ENCODE results near the gene GZMA. TPM values are rescaled to one million over a fixed set of nuclear protein-coding genes. Genes with fewer than 3 reads are reported as not detected.

Gene GZMA
- not detected for polyA plus RNA-seq (2013, experiment 1 of 4)
- polyA plus RNA-seq (2013, experiment 2 of 4) = not detected
- not detected for polyA plus RNA-seq (2013, experiment 3 of 4)
- not detected for polyA plus RNA-seq (2013, experiment 4 of 4)

- WGBS, 2 experiments = 85 to 89% methylated on average over 3 of the region's 3 CpGs
- Histone ChIP-seq H3K4me3 (ENCODE audit: insufficient read depth, low read depth, low read length) (no peak within 1 kb of the TSS), H3K27ac (ENCODE audit: insufficient read depth, low read depth, low read length, poor library complexity, severe bottlenecking) (no peak within 1 kb of the TSS), H3K9me3 (ENCODE audit: control insufficient read depth, low read length) (no peaks in the 10 kb centered on the region), H3K36me3 (ENCODE audit: control insufficient read depth, insufficient read depth, low read length) (no peaks in the 10 kb centered on the region), H3K4me1 (ENCODE audit: control insufficient read depth, insufficient read depth, low read length) (peaks cover 8% of the 10 kb centered on the region), H3K27me3 (ENCODE audit: control insufficient read depth, insufficient read depth, low read length, poor library complexity, severe bottlenecking) (no peaks in the 10 kb centered on the region)
These were observed at the start of gene GZMA for GRCh38 chr5:55102348-55102747. GZMA (plus strand) TSS chr5:55102646; CDS start chr5:55102683, 37 bp downstream.

GRCh38 chr5:55055183-55055582 lies 47.3 kb upstream of the GZMA start:
- H3K27me3 ChIP-seq (ENCODE audit: control insufficient read depth, insufficient read depth, low read length, poor library complexity, severe bottlenecking) = no peaks in the 10 kb centered on the region
- H3K9me3 ChIP-seq (ENCODE audit: control insufficient read depth, low read length) = no peaks in the 10 kb centered on the region
- no peak overlapping the region for H3K4me3 ChIP-seq (ENCODE audit: insufficient read depth, low read depth, low read length)
- no peak overlapping the region for H3K27ac ChIP-seq (ENCODE audit: insufficient read depth, low read depth, low read length, poor library complexity, severe bottlenecking)
- H3K36me3 ChIP-seq (ENCODE audit: control insufficient read depth, insufficient read depth, low read length) = no peaks in the 10 kb centered on the region
- H3K4me1 ChIP-seq (ENCODE audit: control insufficient read depth, insufficient read depth, low read length) = no peaks in the 10 kb centered on the region
- 100% methylated on average over 1 of the region's 2 CpGs for WGBS, 2 experiments

DNA sequence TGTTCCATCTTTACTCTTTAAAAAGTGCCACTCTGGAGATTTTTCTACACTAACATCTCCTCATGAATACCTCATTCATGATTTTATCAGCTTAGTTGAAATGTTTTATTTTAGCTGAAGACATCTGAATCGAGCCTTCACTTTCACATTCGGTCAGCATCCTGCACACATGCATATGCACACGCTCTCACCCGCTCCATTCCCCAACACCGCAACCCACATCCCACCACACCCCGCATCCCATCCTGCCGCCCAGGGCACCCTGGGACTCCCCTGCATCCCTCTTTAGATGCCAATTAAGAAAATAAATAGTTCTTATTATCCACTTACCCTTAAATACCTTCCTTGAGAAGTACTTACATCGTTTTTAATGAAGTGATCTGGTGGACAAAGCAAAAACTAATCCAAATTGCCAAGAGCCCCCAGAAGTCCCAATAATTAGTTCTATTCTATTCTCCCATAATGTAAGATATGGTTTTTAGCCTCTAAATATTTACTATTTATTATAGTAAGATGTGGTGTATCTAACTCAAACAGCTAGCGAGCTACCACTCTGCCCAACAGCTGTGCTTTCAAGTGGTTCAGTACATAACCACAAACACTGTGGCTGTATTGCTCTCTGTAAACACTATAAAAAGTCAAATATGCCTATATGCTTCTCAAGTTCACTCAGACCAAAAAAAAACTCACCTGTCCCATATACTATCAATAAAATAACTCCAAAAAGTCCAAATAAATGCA lies 40.2 kb upstream of the GZMA start:
- Histone ChIP-seq H3K36me3 (ENCODE audit: control insufficient read depth, insufficient read depth, low read length) (no peaks in the 10 kb centered on the region), H3K9me3 (ENCODE audit: control insufficient read depth, low read length) (no peaks in the 10 kb centered on the region), H3K4me3 (ENCODE audit: insufficient read depth, low read depth, low read length) (no peak overlapping the region), H3K27ac (ENCODE audit: insufficient read depth, low read depth, low read length, poor library complexity, severe bottlenecking) (no peak overlapping the region), H3K4me1 (ENCODE audit: control insufficient read depth, insufficient read depth, low read length) (no peaks in the 10 kb centered on the region), H3K27me3 (ENCODE audit: control insufficient read depth, insufficient read depth, low read length, poor library complexity, severe bottlenecking) (no peaks in the 10 kb centered on the region)
- 94 to 97% methylated on average over 9 of the region's 9 CpGs for WGBS, 2 experiments

- H3K27ac ChIP-seq (ENCODE audit: insufficient read depth, low read depth, low read length, poor library complexity, severe bottlenecking) = no peak overlapping the region
- no peaks in the 10 kb centered on the region for H3K4me1 ChIP-seq (ENCODE audit: control insufficient read depth, insufficient read depth, low read length)
- H3K4me3 ChIP-seq (ENCODE audit: insufficient read depth, low read depth, low read length) = no peak overlapping the region
- no peaks in the 10 kb centered on the region for H3K36me3 ChIP-seq (ENCODE audit: control insufficient read depth, insufficient read depth, low read length)
- WGBS, 2 experiments = 85 to 87% methylated on average over 5 of the region's 5 CpGs
- H3K27me3 ChIP-seq (ENCODE audit: control insufficient read depth, insufficient read depth, low read length, poor library complexity, severe bottlenecking) = no peaks in the 10 kb centered on the region
- no peaks in the 10 kb centered on the region for H3K9me3 ChIP-seq (ENCODE audit: control insufficient read depth, low read length)
These were observed 39.1 kb upstream of the GZMA start for GRCh38 chr5:55063220-55063863.

DNA sequence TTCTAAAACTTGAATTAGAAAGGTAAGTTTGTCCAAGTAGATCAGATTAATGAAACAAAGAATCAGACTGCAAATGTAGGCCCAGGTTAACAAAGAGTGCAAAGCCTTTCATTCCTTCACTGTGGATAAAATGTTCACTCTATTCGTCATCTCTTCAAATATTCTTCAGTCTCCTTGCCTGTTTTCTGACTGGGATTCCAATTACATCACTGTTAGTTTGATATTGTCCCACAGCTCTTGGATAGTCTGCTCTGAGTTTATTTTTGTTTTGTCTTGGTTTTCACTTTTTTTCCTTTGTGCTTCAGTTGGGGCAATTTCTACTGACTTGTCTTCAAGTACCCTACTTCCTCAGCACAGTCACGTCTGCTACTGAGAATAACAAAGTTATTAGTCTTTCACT lies 38.5 kb upstream of the GZMA start:
- no peaks in the 10 kb centered on the region for H3K36me3 ChIP-seq (ENCODE audit: control insufficient read depth, insufficient read depth, low read length)
- no peak overlapping the region for H3K4me3 ChIP-seq (ENCODE audit: insufficient read depth, low read depth, low read length)
- no peaks in the 10 kb centered on the region for H3K4me1 ChIP-seq (ENCODE audit: control insufficient read depth, insufficient read depth, low read length)
- H3K9me3 ChIP-seq (ENCODE audit: control insufficient read depth, low read length) = no peaks in the 10 kb centered on the region
- H3K27ac ChIP-seq (ENCODE audit: insufficient read depth, low read depth, low read length, poor library complexity, severe bottlenecking) = no peak overlapping the region
- no peaks in the 10 kb centered on the region for H3K27me3 ChIP-seq (ENCODE audit: control insufficient read depth, insufficient read depth, low read length, poor library complexity, severe bottlenecking)
- 86 to 93% methylated on average over 2 of the region's 2 CpGs for WGBS, 2 experiments

GRCh38 chr5:55064523-55064922 lies 37.9 kb upstream of the GZMA start:
- whole genome bisulfite sequencing, 2 experiments = 89 to 100% methylated on average over 3 of the region's 3 CpGs
- H3K36me3 ChIP-seq (ENCODE audit: control insufficient read depth, insufficient read depth, low read length) = no peaks in the 10 kb centered on the region
- no peaks in the 10 kb centered on the region for H3K4me1 ChIP-seq (ENCODE audit: control insufficient read depth, insufficient read depth, low read length)

DNA sequence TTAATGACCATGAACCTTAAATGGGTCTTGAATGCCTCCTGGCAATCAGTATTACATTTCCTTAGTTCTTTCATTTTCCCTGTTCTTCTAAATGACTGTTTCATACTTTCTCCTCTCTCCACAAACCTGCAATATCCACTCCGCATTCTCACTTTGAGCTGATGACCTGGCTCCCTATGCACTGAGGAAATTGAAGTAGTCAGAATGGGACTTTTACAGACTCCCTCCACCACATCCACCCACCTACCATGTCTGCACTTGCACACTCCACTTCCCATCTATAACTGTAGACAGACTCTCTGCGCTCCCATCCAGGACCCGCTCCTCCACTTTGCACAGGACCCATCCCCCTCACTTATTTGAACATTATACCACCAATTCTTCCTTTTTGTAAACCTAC lies 36.2 kb upstream of the GZMA start:
- Histone ChIP-seq H3K4me1 (ENCODE audit: control insufficient read depth, insufficient read depth, low read length) (no peaks in the 10 kb centered on the region), H3K4me3 (ENCODE audit: insufficient read depth, low read depth, low read length) (no peak overlapping the region), H3K9me3 (ENCODE audit: control insufficient read depth, low read length) (no peaks in the 10 kb centered on the region), H3K27me3 (ENCODE audit: control insufficient read depth, insufficient read depth, low read length, poor library complexity, severe bottlenecking) (no peaks in the 10 kb centered on the region), H3K36me3 (ENCODE audit: control insufficient read depth, insufficient read depth, low read length) (no peaks in the 10 kb centered on the region), H3K27ac (ENCODE audit: insufficient read depth, low read depth, low read length, poor library complexity, severe bottlenecking) (no peak overlapping the region)
- 96 to 97% methylated on average over 3 of the region's 3 CpGs for WGBS, 2 experiments

More at GRCh38 chr5:55064523-55064922, 37.9 kb upstream of the GZMA start:
- H3K27me3 ChIP-seq (ENCODE audit: control insufficient read depth, insufficient read depth, low read length, poor library complexity, severe bottlenecking) = no peaks in the 10 kb centered on the region
- no peak overlapping the region for H3K4me3 ChIP-seq (ENCODE audit: insufficient read depth, low read depth, low read length)
- H3K27ac ChIP-seq (ENCODE audit: insufficient read depth, low read depth, low read length, poor library complexity, severe bottlenecking) = no peak overlapping the region
- H3K9me3 ChIP-seq (ENCODE audit: control insufficient read depth, low read length) = no peaks in the 10 kb centered on the region

DNA sequence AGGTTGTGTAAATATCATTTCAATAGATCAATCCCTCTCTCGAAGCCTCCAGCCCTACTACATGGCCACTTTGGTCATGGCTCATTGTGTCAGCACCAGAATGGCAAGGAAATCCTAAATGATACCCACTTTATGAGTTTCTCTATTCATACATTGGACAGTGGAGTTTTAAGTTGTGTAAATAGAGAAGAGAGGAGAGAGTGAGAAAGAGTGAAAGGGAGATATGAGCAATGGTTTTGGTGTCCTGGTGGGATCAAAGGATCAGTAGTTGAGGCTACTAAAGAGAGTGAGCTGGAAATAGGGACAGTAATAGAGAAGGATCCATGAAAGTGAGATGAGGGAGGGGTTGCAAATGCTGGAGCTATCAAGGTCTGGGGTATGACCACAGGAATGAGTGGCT lies 31.5 kb upstream of the GZMA start:
- 93 to 96% methylated on average over 1 of the region's 1 CpG for WGBS, 2 experiments
- H3K27ac ChIP-seq (ENCODE audit: insufficient read depth, low read depth, low read length, poor library complexity, severe bottlenecking) = no peak overlapping the region
- no peaks in the 10 kb centered on the region for H3K9me3 ChIP-seq (ENCODE audit: control insufficient read depth, low read length)
- H3K4me3 ChIP-seq (ENCODE audit: insufficient read depth, low read depth, low read length) = no peak overlapping the region
- H3K36me3 ChIP-seq (ENCODE audit: control insufficient read depth, insufficient read depth, low read length) = no peaks in the 10 kb centered on the region
- no peaks in the 10 kb centered on the region for H3K27me3 ChIP-seq (ENCODE audit: control insufficient read depth, insufficient read depth, low read length, poor library complexity, severe bottlenecking)
- H3K4me1 ChIP-seq (ENCODE audit: control insufficient read depth, insufficient read depth, low read length) = no peaks in the 10 kb centered on the region

- WGBS, 2 experiments = 93 to 100% methylated on average over 1 of the region's 1 CpG
- H3K27ac ChIP-seq (ENCODE audit: insufficient read depth, low read depth, low read length, poor library complexity, severe bottlenecking) = no peak overlapping the region
- H3K4me1 ChIP-seq (ENCODE audit: control insufficient read depth, insufficient read depth, low read length) = no peaks in the 10 kb centered on the region
- no peaks in the 10 kb centered on the region for H3K36me3 ChIP-seq (ENCODE audit: control insufficient read depth, insufficient read depth, low read length)
- no peaks in the 10 kb centered on the region for H3K27me3 ChIP-seq (ENCODE audit: control insufficient read depth, insufficient read depth, low read length, poor library complexity, severe bottlenecking)
- no peak overlapping the region for H3K4me3 ChIP-seq (ENCODE audit: insufficient read depth, low read depth, low read length)
- no peaks in the 10 kb centered on the region for H3K9me3 ChIP-seq (ENCODE audit: control insufficient read depth, low read length)
These were observed 31.0 kb upstream of the GZMA start for GRCh38 chr5:55071413-55071812.

DNA sequence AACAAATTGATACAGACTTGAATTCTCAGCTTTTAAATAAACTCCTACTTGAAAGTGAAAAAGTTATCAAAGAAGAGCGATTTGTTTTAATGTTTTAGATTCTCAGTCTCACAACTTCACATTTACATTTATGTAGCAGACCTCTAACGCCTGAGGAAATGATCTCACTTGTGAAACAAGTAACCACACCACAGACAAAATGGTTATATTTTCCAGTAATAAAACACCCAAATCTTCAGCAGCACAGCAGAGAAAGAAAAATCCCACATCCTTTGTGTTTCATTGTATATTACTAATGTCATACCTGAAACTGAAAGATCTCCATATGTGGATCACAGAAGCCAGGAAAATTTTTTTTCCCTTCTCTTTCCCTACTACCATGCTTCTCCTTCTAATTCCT lies 29.8 kb upstream of the GZMA start:
- 92 to 100% methylated on average over 1 to 2 of the region's 2 CpGs for WGBS, 2 experiments
- no peaks in the 10 kb centered on the region for H3K36me3 ChIP-seq (ENCODE audit: control insufficient read depth, insufficient read depth, low read length)
- H3K27ac ChIP-seq (ENCODE audit: insufficient read depth, low read depth, low read length, poor library complexity, severe bottlenecking) = no peak overlapping the region
- H3K27me3 ChIP-seq (ENCODE audit: control insufficient read depth, insufficient read depth, low read length, poor library complexity, severe bottlenecking) = no peaks in the 10 kb centered on the region
- no peak overlapping the region for H3K4me3 ChIP-seq (ENCODE audit: insufficient read depth, low read depth, low read length)
- H3K9me3 ChIP-seq (ENCODE audit: control insufficient read depth, low read length) = no peaks in the 10 kb centered on the region
- no peaks in the 10 kb centered on the region for H3K4me1 ChIP-seq (ENCODE audit: control insufficient read depth, insufficient read depth, low read length)

All from ectodermal cell (in vitro differentiated cells).